Stimulated activated CD8-positive, alpha-beta memory T cell treated with anti-CD3 and anti-CD28 coated beads, Interleukin-15, amount 100 ng/mL, for 24 hours (primary cell): ENCODE measurements around the gene HCFC1.
"Not testable (repeated sequence)": the region's sequence is repeated elsewhere in the genome, so short reads cannot be mapped to it uniquely, and the experiment has no call there.

Experiments used
- DNase-seq: peaks from one replicate; pipeline ENCODE4 v3.0.0-alpha.2; 2020; ENCODE audit warnings: low read depth

HCFC1 gene

GRCh38 chrX:154008521-154008920, 36.9 kb upstream of the HCFC1 start:
- DNase-seq: no peak

- no peak for DNase-seq
Observed at GRCh38 chrX:154006947-154007346, 35.3 kb upstream of the HCFC1 start.

- no peak for DNase-seq
Observed at GRCh38 chrX:154004315-154004714, 32.7 kb upstream of the HCFC1 start.

GRCh38 chrX:154002215-154002719, 30.6 kb upstream of the HCFC1 start:
- no peak for DNase-seq

GRCh38 chrX:154000051-154000450, 28.4 kb upstream of the HCFC1 start:
- DNase-seq: no peak

DNA sequence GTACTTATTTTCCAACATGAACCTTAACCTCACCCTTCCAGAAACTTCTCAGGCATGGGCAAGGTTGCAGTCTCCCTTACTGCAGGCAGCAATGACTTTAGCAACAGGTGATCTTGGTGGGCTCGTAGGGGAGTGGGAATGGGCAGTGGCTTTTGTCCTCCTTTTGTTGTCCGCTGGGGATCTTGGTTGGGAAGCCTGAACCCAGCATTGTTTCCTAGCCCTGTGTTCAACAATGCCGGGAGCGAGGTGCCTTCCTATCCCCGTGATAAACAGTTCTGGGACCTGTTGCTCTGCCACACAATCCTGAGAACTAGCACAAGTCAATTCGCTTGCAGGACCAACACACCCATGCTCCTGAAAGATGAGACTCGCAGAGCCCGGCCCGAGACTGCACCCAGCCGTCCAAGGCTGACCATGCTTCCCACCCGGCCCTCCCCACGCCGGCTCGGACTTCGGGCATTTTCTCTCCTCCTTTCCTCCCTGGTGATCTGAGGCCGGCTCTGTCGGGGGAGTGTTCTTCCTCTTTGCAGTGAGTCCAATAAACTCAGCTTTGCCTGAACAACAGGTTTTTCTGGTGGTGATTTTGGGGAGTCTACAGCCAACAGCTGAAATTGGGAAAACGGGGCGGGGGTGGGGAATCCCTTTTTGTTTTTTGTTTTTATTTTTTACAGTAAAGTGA, 27.9 kb upstream of the HCFC1 start:
- no peak for DNase-seq

GRCh38 chrX:153995504-153995903, 23.9 kb upstream of the HCFC1 start:
- DNase-seq: no peak

DNA sequence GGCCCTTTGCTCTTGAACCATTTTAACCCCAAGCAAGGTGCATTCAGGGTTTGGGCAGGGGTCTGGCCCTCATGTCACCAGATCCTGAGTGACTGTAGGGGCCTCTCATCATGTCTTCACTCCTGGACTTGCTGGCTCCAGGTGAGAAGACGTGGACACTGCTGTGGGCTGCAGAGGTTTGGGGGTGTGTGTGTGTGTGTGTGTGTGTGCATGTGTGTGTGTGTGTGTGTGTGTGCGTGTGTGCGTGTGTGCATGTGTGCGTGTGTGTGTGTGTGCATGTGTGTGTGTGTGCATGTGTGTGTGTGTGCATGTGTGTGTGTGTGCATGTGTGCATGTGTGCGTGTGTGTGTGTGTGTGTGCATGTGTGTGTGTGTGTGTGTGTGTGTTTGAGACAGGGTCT, 22.8 kb upstream of the HCFC1 start:
- not testable (repeated sequence) for DNase-seq

DNA sequence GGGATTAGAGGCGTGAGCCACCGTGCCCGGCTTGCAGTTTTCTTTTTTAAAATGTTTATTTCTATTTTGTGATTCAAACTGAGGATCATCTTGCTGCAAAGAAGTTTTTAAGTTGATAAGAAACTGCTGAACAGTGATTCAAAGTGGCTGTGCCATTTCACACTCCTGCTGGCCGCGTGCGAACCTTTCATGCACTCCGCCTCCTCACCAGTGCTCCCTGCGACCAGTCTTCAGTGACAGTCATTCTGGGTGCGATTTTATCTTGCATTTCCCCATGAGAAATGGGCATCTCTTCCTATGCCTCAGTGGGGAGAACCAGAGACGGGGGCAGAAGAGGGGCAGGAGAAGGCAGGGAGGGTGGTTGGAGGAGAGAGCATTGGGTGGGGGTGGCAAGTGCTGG, 22.4 kb upstream of the HCFC1 start:
- DNase-seq: no peak

GRCh38 chrX:153993079-153993478, 21.5 kb upstream of the HCFC1 start:
- no peak for DNase-seq

DNA sequence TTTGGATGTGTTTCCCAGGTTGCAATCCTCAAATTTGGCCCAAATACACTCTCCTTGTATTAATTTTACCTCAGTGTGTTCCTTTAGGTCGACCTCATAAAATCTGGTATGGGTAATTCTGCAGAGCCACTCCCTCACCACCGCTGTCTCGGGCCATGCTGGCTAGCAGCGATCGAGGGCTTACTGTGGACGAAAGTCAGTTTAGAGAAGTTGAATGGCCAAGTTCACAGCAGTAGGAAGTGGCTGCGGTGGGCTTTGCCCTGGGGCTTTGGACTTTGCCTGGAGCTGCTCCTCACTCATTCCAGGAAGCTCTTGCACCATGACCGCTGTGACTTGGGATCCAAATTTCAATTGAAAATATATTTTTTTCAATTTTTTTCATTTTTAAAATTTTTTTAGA, 20.6 kb upstream of the HCFC1 start:
- no peak for DNase-seq

DNA sequence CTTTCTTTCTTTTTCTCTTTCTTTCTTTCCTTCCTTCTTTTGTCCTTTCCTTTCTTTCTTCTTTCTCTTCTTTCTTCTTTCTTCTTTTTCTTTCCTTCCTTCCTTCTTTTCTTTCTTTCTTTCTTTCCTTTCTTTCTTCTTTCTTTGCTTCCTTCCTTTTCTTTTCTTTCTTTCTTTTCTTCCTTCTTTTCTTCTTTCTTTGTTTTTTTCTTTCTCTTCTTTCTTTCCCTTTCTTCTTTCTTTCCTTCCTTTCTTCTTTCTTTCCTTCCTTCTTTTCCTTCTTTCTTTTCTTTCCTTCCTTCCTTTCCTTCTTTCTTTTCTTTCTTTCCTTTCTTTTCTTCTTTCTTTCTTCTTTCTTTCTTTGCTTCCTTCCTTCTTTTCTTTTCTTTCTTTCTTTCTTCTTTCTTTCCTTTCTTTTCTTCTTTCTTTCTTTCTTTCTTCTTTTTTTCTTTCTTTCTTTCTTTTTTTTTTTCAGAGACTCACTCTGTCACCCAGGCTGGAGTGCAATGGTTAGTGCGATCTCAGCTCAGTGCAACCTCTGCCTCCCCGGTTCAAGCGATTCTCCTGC, 19.5 kb upstream of the HCFC1 start:
- DNase-seq: no peak

GRCh38 chrX:153989973-153990655, 18.5 kb upstream of the HCFC1 start:
- DNase-seq: no peak

- no peak for DNase-seq
Observed at GRCh38 chrX:153988493-153988892, 16.9 kb upstream of the HCFC1 start.

GRCh38 chrX:153984351-153985178, 12.9 kb upstream of the HCFC1 start:
- DNase-seq: no peak

- DNase-seq: no peak
Observed at GRCh38 chrX:153983321-153983801, 11.7 kb upstream of the HCFC1 start.

DNA sequence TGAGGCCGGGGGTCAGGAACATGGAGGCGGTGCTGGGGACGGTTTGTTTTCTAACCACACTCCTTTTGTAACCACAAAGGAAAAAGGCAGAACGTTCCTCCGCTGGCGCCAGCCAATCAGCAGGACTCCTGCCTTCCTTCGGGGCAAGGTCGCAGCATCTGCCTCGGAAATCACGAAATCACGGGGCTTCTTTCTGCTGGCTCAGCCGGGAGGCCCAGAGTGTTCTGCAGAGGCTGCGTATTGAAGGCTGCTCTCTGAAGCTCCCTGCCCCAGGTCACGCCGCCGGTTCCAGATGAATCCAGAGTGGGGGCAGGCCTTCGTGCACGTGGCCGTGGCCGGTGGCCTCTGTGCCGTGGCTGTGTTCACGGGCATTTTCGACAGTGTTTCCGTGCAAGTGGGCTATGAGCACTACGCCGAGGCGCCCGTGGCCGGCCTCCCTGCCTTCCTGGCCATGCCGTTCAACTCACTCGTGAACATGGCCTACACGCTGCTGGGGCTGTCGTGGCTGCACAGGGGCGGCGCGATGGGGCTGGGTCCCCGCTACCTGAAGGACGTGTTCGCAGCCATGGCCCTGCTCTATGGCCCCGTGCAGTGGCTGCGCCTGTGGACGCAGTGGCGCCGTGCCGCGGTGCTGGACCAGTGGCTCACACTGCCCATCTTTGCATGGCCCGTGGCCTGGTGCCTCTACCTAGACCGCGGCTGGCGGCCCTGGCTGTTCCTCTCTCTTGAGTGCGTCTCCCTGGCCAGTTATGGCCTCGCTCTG, 10.3 kb upstream of the HCFC1 start:
- DNase-seq: no peak

DNA sequence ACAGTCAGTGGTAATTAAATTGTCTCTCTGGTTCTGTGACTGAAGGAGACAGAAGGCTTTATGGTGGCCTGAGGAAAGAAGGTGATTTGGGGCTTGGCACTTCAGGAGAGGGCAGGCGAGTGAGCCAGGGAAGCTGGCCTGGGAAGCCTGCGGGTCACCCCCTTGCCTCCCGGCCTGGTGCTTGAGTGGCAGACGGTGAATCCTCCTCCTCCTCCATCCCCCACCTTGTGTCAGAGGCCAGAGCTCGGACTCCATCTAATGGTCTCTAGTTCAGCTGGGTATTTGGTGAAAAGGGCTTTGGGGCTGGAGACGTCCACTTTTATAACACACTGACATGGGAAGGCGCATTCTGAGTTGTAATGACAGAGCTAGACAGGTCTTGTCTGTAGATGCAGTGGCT, 9.6 kb upstream of the HCFC1 start:
- DNase-seq: no peak

DNA sequence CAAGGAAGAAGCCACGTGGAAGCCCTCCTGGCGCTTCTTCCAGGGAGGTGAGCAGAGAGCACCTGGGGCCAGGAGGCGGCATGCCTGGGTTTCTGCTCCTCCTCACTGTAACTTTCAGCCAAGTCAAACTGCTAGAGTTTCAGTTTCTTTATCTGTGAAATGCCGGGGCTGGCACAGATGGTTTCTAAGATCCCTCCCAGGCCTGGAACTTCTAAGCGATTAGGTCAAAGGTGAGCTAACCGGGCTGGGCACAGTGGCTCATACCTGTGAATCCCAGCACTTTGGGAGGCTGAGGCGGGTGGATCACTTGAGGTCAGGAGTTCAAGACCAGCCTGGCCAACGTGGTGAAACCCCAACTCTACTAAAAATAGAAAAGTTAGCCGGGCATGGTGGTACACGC, 8.8 kb upstream of the HCFC1 start:
- not testable (repeated sequence) for DNase-seq

DNA sequence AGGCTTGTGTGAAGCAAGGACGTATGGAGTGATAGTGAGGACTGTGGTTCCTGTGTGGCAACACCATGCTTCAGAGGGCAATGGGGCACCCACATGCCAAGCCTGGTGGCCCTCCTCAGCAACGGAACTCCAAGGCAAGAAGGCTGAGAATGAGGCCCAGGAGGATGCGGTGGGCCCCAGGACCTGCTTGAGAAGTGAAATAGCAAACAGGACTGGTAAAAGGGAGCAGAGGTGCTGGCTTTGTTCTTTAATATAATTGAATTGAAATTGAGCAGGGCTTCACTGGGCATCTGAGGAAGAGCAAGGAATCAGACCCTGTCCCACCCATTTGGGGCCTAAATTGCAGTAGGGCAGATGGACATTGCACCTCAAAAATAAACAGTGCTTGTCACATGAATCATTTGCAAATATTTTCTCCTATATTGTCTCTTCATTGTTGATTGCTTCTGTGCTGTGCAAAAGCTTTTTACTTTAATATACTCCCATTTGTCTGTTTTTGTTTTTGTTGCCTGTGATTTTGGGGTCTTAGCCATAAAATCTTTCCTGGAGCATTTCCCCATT, 3.2 kb upstream of the HCFC1 start:
- DNase-seq: no peak

- no peak for DNase-seq
Observed at GRCh38 chrX:153974003-153974725, 2.5 kb upstream of the HCFC1 start.
